HG02938 (cell line): Measurements from ENCODE around the gene TP53I3.
A peak's percentile ranks its signal among the peaks of the same experiment; 100 is the strongest.
"Not testable (repeated sequence)": the region's sequence is repeated elsewhere in the genome, so short reads cannot be mapped to it uniquely, and the experiment has no call there.

Experiments
- ATAC-seq: cut with Tn5 transposase; IDR thresholded peaks from one replicate; pipeline ENCODE4 v1.9.1; 2021; ENCODE audit warnings: mild to moderate bottlenecking, moderate library complexity; ENCODE audit not compliant: unreplicated experiment

The TP53I3 gene

DNA sequence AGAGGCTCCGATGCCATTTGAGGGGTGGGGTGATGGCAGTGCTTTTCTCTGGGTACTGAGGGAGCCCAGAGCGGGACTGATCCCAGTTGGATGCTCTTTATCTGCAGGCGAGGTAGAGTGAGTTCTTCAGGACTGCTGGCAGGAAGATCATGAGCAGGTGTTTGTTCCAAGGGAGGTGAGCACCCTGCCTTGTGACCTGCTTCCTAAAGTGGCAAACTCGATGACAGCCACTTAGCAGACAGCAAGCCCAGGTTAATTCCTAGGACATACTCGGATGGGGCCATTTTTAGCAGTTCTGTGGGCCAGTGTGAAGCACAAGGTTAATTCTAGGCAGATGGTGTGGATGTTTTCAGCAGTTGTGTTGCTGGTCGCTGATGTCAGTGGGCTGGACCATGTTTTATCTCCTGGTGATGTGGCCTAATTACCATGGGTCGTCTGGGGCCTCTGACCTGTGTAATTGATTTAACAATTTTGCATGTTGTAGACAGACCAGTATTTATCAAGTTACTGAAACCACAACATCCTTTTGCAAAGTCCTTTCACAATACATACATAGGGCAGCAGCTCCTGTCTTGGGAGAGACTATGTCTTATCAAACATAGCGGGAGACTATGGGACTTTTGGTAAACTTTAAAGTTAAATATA lies 30.1 kb downstream of the TP53I3 start:
- no peak for ATAC-seq

DNA sequence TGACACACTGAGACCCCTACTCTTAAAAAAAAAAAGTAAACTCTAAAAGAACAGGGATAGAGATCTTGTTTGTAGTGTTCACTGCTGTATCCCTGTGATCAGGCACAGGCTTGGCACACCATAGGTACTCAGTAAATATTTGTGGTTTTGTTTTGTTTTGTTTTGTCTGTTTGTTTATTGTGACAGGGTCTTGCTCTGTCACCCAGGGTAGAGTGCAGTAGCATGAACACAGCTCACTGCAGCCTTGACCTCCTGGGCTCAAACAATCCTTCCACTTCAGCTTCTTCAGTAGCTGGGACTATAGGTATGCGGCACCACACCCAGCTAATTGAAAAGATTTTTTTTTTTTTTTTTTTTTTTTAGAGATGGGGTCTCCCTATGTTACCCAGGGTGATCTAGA lies 31.7 kb downstream of the TP53I3 start:
- ATAC-seq: no peak

DNA sequence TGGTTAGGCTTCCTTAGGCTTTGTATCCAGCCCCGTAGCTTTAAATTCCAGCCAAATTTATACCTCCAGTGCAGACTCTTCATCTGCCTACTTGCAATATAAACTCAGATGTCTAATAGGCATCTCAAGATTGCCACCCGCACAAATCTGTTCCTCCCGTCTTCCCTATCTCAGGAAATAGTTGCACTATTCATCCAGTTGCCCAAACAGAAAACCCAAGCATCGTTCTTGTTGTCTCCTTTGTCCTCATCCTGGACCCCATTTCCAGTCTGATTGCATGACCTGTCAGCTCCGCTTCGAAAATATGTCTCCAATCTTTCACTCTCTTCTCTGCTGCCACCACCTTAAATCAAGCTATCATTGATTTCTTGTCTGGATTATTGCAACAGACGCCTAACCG lies 32.8 kb downstream of the TP53I3 start:
- no peak for ATAC-seq

DNA sequence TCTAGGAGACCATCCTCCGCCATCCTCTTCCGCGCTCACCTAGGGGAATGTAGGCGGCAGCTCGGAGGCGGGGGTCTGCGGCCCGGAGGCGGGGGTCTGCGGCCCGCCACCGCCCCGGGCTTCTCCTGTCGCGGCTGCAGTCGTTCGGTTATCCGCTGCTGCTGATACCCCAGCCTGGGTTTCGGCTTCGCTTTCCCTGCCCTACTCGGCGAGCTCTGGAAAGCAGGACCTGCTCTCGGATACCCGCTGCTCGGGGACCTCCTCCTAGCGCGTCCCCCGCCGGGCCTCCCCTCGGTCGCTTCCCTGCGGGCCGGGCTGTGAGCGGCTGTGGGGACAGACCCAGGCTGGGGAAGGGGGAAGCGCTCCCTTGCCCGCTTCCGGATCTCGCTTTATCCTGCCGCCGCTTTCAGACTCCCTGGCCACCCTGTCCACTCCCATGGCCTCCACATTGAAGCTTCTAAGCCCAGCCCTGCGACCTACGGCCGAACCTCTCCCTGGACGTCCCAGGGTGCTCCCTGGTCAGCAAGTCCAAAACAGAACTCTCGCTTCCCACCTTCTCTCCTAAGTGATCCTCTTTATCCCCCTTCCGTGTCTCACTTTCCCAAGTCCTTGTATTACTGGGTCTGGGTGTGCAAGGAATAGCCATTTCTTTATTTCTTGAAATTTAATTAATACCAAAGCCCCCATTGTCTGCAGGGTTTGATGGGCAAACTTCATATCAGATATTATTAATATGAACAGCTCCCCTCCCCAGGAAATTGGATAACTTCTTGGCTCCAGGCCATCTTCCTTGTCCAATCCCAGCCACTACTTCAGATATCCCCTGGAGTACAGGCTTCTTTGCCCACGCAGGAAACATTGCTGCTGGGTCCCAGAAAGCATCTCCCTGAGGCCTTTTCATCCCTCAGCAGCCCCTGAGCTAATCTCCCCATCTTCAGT lies 34.3 kb downstream of the TP53I3 start:
- ATAC-seq: no peak

DNA sequence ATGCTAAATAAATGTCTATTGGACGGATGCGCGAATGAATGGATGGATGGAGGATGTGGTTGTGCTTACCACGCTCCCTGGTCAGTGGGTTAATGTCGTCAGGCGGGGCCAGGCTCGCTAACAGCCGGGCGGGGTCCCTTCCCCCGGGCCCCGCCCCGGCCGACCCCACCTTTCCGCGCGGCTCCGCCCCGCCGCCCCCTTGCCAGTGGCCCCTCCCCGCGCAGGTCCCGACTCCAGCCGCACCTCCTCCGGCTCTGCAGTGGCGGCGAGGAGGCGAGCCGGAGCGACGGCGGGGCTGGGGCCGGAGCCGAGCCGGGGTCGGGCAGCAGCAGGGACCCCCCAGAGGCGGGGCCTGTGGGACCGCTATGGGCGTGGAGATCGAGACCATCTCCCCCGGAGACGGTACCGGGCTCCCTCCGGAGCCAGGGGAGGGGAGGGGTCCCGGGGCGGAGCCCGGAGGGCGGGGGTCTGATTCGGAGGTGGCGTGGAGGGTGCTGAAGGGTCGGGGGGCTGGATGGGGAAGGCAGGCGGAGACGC lies 35.1 kb downstream of the TP53I3 start, which contains the start of gene FKBP1B:
TSS of gene FKBP1B (plus strand) at position 257 of the 537 bp plus-strand sequence. CDS start at position 366, 109 bp downstream.
- ATAC-seq: no peak

DNA sequence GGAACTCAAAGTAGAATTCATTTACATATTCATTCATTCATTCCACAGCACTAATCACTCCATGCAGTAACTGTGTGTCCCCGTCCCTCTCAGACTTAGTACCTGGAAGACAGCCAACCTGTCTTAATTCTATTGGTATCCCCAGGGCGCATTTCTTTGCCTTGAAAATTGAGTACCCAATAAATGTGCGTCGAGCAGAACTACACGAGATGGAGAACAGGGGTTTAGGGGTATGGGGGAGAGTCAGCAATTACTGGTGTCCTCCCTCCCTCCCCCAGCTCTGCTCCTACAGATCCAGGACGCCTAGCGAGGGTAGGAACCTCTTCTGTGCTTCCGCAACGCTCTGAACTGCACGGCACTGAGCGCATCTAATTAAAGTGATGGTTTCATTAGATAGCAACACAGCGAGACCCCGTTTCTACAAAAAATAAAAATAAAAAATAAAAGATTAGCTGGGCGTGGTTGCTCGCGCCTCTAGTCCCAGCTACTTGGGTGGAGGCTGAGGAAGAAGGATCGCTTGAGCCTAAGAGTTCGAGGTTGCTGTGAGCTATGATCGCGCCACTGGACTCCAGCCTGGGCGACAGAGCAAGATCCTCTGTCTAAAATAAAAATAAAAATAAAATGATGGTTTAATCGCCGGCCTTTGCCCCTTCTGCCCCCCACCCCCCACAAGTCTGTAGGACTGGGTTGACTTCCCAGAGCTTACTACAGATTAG lies 35.7 kb downstream of the TP53I3 start:
- no peak for ATAC-seq

DNA sequence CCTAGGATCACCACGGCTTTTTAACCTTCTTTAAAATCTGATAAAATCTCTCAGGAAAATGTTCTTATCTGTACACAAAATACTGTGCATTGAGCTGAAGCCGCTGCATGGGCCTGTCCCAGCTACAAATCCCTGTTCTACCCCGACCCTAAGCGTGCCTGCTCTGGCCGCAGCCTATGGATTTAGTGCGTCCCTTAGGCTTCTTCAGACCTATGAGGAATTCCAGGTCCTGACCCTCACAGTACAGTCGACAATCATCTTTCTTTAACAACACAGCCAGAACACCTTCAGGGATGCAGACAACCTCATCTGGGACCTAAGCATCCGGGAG lies 37.0 kb downstream of the TP53I3 start:
- ATAC-seq: no peak

DNA sequence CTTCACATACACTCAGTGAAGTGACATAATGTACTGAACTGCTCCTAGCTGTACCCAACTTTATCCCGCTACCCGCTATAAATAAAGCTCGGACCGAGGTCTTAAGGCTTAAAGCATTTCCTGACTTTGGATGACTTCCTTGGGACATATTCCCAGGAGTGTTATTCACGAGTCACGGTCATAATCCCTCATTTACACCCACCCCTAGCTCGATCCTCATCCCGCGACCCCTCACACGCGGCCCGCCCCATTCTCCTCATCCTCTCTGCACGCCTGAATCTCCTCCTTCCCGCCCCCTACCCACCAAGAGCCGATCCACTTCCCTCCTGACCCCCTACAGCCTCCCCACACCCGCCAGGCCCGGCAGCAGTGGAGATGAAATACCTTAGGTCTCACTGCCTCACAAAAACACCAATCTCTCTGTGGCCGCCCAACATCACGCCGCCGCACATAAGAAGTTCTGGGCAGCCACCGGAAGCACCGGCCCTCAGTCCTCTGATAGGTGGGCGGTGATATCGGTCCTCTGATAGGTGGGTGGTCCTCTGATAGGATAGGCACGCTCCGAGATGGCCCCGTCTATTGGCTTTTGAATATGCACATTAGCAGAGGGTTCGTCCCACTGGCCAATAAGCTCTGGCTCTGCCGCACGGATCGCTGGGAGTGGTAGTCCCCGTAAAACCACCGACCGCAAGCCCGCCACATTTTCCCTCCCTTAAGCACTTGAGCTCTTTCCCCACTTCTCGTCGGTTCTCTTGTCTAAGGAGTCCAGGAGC lies 37.5 kb downstream of the TP53I3 start, which contains the start of gene WDCP:
TSS of gene WDCP (minus strand) at position 462 of the 773 bp plus-strand sequence. CDS start 7,897 bp downstream, outside the sequence.
- peak; percentile 99 for ATAC-seq

DNA sequence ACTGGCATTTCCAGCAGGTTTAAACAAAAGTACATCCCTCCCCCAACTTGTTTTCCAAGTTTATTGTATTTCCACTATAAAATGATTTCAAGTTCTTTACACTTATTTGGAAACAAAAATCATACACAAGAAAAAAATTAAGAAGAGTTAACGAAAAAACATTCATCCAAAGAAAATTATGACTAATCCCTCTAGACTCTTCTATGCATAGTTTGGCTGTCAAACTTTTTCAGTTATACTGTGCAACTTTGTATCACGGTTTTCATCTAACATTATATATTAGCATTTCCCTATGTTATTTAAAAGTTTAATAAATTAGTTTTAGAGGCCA lies 38.1 kb downstream of the TP53I3 start:
- ATAC-seq: no peak

DNA sequence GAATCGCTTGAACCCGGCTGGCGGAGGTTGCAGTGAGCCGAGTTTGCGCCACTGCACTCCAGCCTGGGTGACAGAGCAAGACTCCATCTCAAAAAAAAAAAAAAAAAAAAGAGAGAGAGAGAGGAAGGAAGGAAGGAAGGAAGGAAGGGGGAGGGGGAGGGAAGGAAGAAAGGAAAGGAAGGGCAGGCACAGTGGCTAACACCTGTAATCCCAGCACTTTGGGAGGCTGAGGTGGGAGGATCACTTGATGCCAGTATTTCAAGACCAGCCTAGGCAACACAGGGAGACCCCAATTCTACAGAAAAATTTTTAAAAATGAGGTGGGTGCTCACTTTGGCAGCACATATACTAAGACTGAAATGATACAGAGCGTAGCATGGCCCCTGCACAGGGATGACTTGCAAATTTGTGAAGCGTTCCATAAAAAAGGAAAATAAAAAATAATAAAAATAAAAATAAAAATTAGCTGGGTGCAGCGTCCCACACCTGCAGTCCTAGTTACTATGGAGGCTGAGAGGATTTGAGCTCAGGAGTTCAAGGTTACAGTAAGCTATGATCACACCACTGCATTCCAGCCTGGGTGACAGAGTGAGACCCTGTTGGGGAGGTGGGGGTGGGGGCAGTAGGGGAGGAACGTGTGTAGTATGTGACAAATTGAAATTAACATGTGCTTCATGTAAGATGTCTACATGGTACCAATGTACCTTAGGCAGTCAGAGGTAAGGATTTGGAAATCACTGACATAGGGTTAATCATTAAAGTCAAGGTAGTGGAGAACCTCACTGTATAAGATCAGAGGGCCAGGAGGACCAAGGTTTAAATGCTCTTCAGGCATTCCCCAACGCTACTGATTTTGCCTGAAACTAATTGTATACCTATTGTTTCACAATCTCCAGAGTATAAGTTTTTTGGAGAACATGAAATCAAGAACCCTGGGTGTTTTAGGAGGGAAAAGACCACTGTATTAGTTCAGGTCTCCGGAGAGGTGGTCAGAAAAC lies 38.8 kb downstream of the TP53I3 start:
- ATAC-seq: no peak

DNA sequence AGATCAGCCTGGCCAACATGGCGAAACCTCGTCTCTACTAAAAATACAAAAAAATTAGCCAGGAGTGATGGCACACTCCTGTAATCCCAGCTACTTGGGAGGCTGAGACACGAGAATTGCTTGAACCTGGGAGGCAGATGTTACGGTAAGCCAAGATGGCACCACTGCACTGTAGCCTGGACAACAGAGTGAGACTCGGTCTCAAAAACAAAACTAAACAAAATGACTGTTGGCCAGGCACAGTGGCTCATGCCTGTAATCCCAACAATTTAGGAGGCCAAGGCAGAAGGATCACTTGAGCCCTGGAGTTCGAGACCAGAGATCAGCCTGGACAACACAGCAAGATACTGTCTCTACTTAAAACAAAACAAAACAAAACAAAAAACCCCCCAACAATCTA lies 41.5 kb downstream of the TP53I3 start:
- ATAC-seq: not testable (repeated sequence)

DNA sequence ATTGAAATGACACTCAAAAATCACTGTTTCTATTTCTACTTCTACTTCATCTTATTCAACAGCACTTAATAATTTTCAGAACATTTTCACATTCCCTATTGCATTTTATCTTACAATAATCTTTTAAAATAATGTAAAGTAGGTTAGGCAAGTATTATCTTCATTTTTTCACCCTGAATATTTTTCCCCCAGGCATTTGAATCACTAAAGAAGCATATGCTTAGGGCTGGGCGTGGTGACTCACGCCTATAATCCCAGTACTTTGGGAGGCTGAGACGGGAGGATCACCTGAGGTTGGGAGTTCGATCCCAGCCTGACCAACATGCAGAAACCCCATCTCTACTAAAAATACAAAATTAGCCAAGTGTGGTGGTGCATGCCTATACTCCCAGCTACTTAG lies 44.1 kb downstream of the TP53I3 start:
- ATAC-seq: no peak

DNA sequence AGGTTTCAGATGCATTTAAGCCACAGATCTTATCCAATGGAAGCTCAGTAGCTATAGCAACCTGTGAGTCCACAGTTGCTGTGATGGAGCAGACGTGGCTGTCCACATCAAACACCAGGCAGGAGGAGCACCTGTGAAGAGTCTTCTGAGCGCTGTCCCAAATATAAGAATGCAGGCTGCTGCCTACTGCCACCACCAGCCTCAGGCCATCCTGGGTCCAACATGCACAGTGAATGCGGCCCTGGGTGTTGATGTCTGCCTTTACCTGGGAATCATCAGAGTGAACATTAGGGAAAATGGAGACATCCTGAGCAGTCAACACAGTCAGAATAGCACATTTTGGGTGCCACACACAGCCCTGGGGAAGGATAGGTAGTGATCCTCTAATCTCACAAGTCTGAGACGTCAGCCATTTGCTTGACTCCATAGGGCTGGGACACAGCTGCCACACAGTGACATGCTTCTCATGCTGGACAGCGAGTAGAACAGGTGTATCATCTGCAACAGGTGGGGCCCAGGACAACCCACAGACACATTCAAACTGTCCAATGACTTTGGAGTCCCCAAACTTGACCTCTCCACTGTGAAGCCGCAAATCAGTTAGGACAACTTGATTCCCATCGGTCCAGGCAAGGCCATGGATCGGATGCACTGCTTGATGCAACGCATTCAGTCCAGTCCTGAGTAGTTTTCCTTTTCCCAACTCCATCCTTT lies 45.7 kb downstream of the TP53I3 start:
- ATAC-seq: no peak
